Measurements from ENCODE around the gene AGRP. TPM values are rescaled to one million over a fixed set of nuclear protein-coding genes. Genes with fewer than 3 reads are reported as not detected.

AGRP gene
- total RNA-seq, 1 donor from 2014 or later = not detected

GRCh38 chr16:67459066-67459860, 24.1 kb downstream of the AGRP start:
- H3K27ac Mint-ChIP-seq = peak overlapping the region; percentile 35
- H3K9me3 Mint-ChIP-seq = no peaks in the 10 kb centered on the region
- DNase-seq (ENCODE audit: low spot score in 2 of 2, unreplicated experiment in 2 of 2) = no peak
- H3K27me3 Mint-ChIP-seq (ENCODE audit: low read depth) = no peaks in the 10 kb centered on the region
- H3K4me3 Mint-ChIP-seq = no peak overlapping the region
- peaks cover 12% of the 10 kb centered on the region for H3K4me1 Mint-ChIP-seq
- TF ChIP-seq, protein P1, sequence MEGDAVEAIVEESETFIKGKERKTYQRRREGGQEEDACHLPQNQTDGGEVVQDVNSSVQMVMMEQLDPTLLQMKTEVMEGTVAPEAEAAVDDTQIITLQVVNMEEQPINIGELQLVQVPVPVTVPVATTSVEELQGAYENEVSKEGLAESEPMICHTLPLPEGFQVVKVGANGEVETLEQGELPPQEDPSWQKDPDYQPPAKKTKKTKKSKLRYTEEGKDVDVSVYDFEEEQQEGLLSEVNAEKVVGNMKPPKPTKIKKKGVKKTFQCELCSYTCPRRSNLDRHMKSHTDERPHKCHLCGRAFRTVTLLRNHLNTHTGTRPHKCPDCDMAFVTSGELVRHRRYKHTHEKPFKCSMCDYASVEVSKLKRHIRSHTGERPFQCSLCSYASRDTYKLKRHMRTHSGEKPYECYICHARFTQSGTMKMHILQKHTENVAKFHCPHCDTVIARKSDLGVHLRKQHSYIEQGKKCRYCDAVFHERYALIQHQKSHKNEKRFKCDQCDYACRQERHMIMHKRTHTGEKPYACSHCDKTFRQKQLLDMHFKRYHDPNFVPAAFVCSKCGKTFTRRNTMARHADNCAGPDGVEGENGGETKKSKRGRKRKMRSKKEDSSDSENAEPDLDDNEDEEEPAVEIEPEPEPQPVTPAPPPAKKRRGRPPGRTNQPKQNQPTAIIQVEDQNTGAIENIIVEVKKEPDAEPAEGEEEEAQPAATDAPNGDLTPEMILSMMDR (IDR thresholded peaks at IDR 0.05; ENCODE audit: unreplicated experiment) = no peak
- no peaks in the 10 kb centered on the region for H3K36me3 Mint-ChIP-seq

DNA sequence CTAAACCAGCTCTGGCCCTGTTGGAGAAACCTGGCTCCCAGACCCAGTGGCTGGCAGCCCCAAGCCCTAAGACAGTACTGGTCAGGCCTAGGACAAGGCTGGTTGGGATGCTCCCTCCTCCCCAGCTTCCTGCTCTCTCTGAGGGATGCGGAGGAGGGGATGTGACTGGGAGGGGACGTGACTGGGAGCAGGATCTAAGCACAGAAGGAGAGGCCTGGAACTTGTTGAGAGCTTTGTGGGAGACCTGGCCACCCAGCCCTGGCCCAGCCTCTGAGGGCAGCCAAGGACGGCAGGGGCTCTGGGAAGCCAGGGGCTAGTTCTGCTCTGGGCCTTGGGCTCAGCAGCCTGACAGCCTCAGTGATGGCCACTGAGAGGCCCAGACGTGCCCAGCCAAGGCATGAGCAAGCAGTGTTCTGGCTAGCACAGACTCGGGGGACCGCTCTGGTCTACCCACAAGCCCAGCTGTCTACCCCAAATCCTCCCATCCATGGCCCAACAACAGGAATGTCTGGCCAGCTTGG, 25.2 kb downstream of the AGRP start:
- TF ChIP-seq, protein P1 (IDR thresholded peaks at IDR 0.05; ENCODE audit: unreplicated experiment) = no peak
- no peaks in the 10 kb centered on the region for H3K9me3 Mint-ChIP-seq
- no peaks in the 10 kb centered on the region for H3K27me3 Mint-ChIP-seq (ENCODE audit: low read depth)
- peaks cover 1% of the 10 kb centered on the region for H3K36me3 Mint-ChIP-seq
- H3K27ac Mint-ChIP-seq = no peak overlapping the region
- H3K4me1 Mint-ChIP-seq = peaks cover 12% of the 10 kb centered on the region
- H3K4me3 Mint-ChIP-seq = no peak overlapping the region
- no peak for DNase-seq (ENCODE audit: low spot score in 2 of 2, unreplicated experiment in 2 of 2)

DNA sequence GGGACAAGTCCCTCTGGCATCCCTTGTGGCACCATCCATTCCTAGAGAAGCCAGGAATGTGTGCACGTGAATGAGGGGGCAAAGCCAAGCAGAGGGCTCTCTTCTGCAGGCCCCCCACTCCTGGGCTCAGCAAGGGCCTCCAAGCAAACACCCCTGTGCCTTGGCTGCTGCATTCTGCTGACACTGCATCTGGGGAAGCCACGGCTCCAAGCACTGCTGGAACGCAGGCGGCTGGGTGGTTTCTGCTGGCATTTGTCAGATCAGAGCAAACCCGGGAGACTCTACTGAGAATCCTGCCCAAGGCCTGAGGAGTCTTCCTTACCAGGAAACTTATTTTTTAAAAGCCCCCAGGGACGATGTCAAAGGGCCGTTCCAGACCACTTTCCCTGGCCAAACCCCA, 25.7 kb downstream of the AGRP start:
- Mint-ChIP-seq H3K27me3 (ENCODE audit: low read depth) (no peaks in the 10 kb centered on the region), H3K9me3 (no peaks in the 10 kb centered on the region), H3K4me1 (peaks cover 12% of the 10 kb centered on the region), H3K27ac (no peak overlapping the region), H3K4me3 (no peak overlapping the region), H3K36me3 (peaks cover 2% of the 10 kb centered on the region)
- TF ChIP-seq, protein P1 (IDR thresholded peaks at IDR 0.05; ENCODE audit: unreplicated experiment) = no peak
- DNase-seq (ENCODE audit: low spot score in 2 of 2, unreplicated experiment in 2 of 2) = no peak

DNA sequence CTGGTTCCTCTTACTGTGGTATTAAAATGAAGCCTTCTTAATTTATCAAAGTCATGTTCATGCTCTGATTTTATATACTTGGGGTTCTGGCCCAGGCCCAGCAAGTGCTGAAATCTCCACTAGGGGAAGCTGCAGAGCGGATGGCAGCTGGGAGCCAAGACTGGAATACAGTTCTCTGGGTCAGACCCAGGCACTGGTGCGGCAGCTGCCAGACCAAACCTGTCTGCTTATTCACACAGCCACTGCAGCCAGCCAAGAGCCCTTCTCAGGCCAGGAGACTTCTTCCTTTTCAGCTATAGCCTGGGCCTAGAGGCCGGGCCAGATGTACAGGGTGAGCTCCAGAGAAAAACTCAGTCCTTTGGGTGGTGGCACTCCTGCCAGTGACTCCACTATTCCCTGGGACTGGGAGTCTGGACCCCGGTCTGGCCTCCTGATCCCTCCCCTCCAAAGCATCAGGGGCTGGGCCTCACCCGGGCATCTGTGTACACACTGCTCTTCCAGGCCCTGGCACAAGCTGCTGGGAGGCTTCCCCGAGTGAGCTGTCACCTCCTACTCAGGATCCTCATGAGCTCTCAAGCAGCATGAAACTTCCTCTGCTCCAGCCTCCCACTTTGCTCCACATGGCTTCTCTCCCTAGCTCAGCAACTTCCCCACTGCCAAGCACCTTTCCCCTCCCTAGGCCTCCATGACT, 26.8 kb downstream of the AGRP start:
- TF ChIP-seq, protein P1 (IDR thresholded peaks at IDR 0.05; ENCODE audit: unreplicated experiment) = no peak
- Mint-ChIP-seq H3K27me3 (ENCODE audit: low read depth) (no peaks in the 10 kb centered on the region), H3K27ac (no peak overlapping the region), H3K9me3 (no peaks in the 10 kb centered on the region), H3K4me1 (peaks cover 12% of the 10 kb centered on the region), H3K36me3 (peaks cover 2% of the 10 kb centered on the region), H3K4me3 (no peak overlapping the region)
- no peak for DNase-seq (ENCODE audit: low spot score in 2 of 2, unreplicated experiment in 2 of 2)

DNA sequence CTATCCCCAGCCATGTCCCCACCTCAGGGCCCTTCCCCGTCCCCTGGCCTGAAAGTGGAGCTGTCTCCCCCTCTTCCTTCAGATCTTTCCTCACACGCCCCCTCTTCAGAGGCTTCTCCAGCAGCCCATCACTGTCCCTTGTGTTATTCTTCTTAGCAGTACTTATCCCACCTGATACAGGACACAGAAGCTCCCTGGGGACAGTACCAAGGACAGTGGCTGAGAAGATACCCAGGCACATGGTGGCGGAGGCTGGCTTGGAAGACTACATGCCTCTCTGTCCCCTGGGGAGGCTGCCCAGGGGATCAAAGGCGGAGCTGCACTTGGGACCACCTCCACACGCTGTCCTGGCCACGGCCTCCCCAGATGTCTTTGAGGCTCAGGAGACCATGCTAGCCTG, 28.5 kb downstream of the AGRP start:
- Mint-ChIP-seq H3K27ac (no peak overlapping the region), H3K4me1 (peaks cover 5% of the 10 kb centered on the region), H3K9me3 (no peaks in the 10 kb centered on the region), H3K27me3 (ENCODE audit: low read depth) (no peaks in the 10 kb centered on the region), H3K36me3 (peaks cover 2% of the 10 kb centered on the region), H3K4me3 (no peak overlapping the region)
- TF ChIP-seq, protein P1 (IDR thresholded peaks at IDR 0.05; ENCODE audit: unreplicated experiment) = no peak
- no peak for DNase-seq (ENCODE audit: low spot score in 2 of 2, unreplicated experiment in 2 of 2)

All from mesothelial cell of epicardium (in vitro differentiated cells).